ENCODE results near the gene CACNA2D3.

GRCh38 chr3:55006244-55006676, 883.9 kb downstream of the CACNA2D3 start:
- TF ChIP-seq CTCF (IDR thresholded peaks at IDR 0.05) (no peak), ZFX (IDR thresholded peaks at IDR 0.05; ENCODE audit: borderline replicate concordance) (no peak)
